KMS-11 (cell line): ENCODE results near the gene PAN2.
"Not testable (repeated sequence)": the region's sequence is repeated elsewhere in the genome, so short reads cannot be mapped to it uniquely, and the experiment has no call there.

Experiments
- H2AFZ ChIP-seq: fragments of 200-600 bp; sonication (generic); 2 replicates; pipeline ENCODE4 v1.6.1; 2016; ENCODE audit warnings: antibody characterized with exemption, mixed run types, low read depth
- H3K27ac ChIP-seq: fragments of 200-600 bp; sonication (generic); 2 replicates; pipeline ENCODE4 v1.6.1; 2016; ENCODE audit warnings: mild to moderate bottlenecking, mixed run types
- H3K27me3 ChIP-seq: fragments of 200-600 bp; sonication (generic); 2 replicates; pipeline ENCODE4 v1.6.1; 2017; ENCODE audit warnings: mild to moderate bottlenecking, low read depth, mixed run types, moderate library complexity; ENCODE audit not compliant: insufficient read depth
- H3K36me3 ChIP-seq: fragments of 200-600 bp; sonication (generic); 2 replicates; pipeline ENCODE4 v1.6.1; 2017; ENCODE audit warnings: mild to moderate bottlenecking, mixed run types; ENCODE audit not compliant: insufficient read depth
- H3K4me1 ChIP-seq: fragments of 200-600 bp; sonication (generic); 2 replicates; pipeline ENCODE4 v1.6.1; 2016; ENCODE audit warnings: mild to moderate bottlenecking, low read depth, mixed run types; ENCODE audit not compliant: poor library complexity, severe bottlenecking
- H3K4me2 ChIP-seq: fragments of 200-600 bp; sonication (generic); 2 replicates; pipeline ENCODE4 v1.7.0; 2016; ENCODE audit warnings: mild to moderate bottlenecking, mixed run types
- H3K4me3 ChIP-seq: fragments of 200-600 bp; sonication (generic); IDR thresholded peaks from 2 replicates; pipeline ENCODE4 v1.6.1; 2017; ENCODE audit warnings: low read depth, low read length, mixed read lengths; ENCODE audit not compliant: insufficient read depth
- H3K79me2 ChIP-seq: fragments of 200-600 bp; sonication (generic); 2 replicates; pipeline ENCODE4 v1.6.1; 2016; ENCODE audit warnings: low read depth, mixed run types; ENCODE audit not compliant: insufficient read depth
- H3K9ac ChIP-seq: fragments of 200-600 bp; sonication (generic); 2 replicates; pipeline ENCODE4 v1.6.1; 2016; ENCODE audit warnings: mild to moderate bottlenecking, mixed run types
- H4K20me1 ChIP-seq: fragments of 200-600 bp; sonication (generic); 2 replicates; pipeline ENCODE4 v1.6.1; 2016; ENCODE audit warnings: mild to moderate bottlenecking, mixed run types; ENCODE audit not compliant: insufficient read depth
- CTCF ChIP-seq: fragments of 200-600 bp; sonication (generic); conservative IDR thresholded peaks from 2 replicates; pipeline ENCODE4 v1.6.1; 2017; ENCODE audit warnings: low read depth, mild to moderate bottlenecking, antibody characterized with exemption, low read length, moderate library complexity, mixed read lengths

The PAN2 gene

GRCh38 chr12:56293795-56294194, 40.0 kb downstream of the PAN2 start:
- H3K4me1 ChIP-seq = peaks cover 41% of the 10 kb centered on the region
- H3K36me3 ChIP-seq = peaks cover 33% of the 10 kb centered on the region; the same call in 1 of the 2 replicates
- TF ChIP-seq CTCF = no peak
- no peaks in the 10 kb centered on the region for H3K27me3 ChIP-seq
- H3K4me3 ChIP-seq = no peak overlapping the region
- H2AFZ ChIP-seq = no peak overlapping the region
- H3K4me2 ChIP-seq = no peak overlapping the region
- H3K27ac ChIP-seq = no peak overlapping the region
- no peak overlapping the region for H3K9ac ChIP-seq
- peaks cover 100% of the 10 kb centered on the region for H3K79me2 ChIP-seq
- peaks cover 19% of the 10 kb centered on the region; the same call in 1 of the 2 replicates for H4K20me1 ChIP-seq

- peaks cover 39% of the 10 kb centered on the region; the same call in 1 of the 2 replicates for H3K36me3 ChIP-seq
- no peaks in the 10 kb centered on the region for H3K27me3 ChIP-seq
- no peak overlapping the region for H3K9ac ChIP-seq
- no peak overlapping the region for H3K27ac ChIP-seq
- peaks cover 73% of the 10 kb centered on the region for H3K79me2 ChIP-seq
- peaks cover 22% of the 10 kb centered on the region for H3K4me1 ChIP-seq
- no peak overlapping the region for H3K4me2 ChIP-seq
- no peak for TF ChIP-seq CTCF
- no peak overlapping the region for H3K4me3 ChIP-seq
- peaks cover 15% of the 10 kb centered on the region; the same call in 1 of the 2 replicates for H4K20me1 ChIP-seq
- H2AFZ ChIP-seq = no peak overlapping the region
Observed at GRCh38 chr12:56288705-56289387, 45.0 kb downstream of the PAN2 start.

- H3K4me3 ChIP-seq = no peak overlapping the region
- H3K36me3 ChIP-seq = peaks cover 44% of the 10 kb centered on the region; the same call in 1 of the 2 replicates
- H3K4me2 ChIP-seq = no peak overlapping the region
- H4K20me1 ChIP-seq = 0 out of 2 replicates have a peak, but pooled peaks cover 6% of the 10 kb centered on the region
- no peak overlapping the region for H3K9ac ChIP-seq
- peaks cover 47% of the 10 kb centered on the region for H3K79me2 ChIP-seq
- H3K4me1 ChIP-seq = peaks cover 22% of the 10 kb centered on the region
- no peak for TF ChIP-seq CTCF
- H3K27ac ChIP-seq = no peak overlapping the region; the same call in 1 of the 2 replicates
- no peaks in the 10 kb centered on the region for H3K27me3 ChIP-seq
- H2AFZ ChIP-seq = no peak overlapping the region
Observed at GRCh38 chr12:56286044-56286830, 47.6 kb downstream of the PAN2 start.

GRCh38 chr12:56284263-56284662, 49.5 kb downstream of the PAN2 start:
- H4K20me1 ChIP-seq, H3K4me3 ChIP-seq, H2AFZ ChIP-seq, H3K27me3 ChIP-seq, H3K27ac ChIP-seq, H3K9ac ChIP-seq, H3K4me2 ChIP-seq: not testable (repeated sequence)
- Histone ChIP-seq H3K79me2 (peaks cover 27% of the 10 kb centered on the region; the same call in 1 of the 2 replicates), H3K36me3 (peaks cover 40% of the 10 kb centered on the region; the same call in 1 of the 2 replicates), H3K4me1 (peaks cover 15% of the 10 kb centered on the region)
